CD1c-positive myeloid dendritic cell (primary cell): ENCODE results near the gene ADGRL3.

Experiments used
- DNase-seq: peaks from one replicate; pipeline ENCODE4 v3.0.0-alpha.2; 2016; ENCODE audit errors: extremely low spot score

ADGRL3 gene

GRCh38 chr4:61277785-61278760 is 77.9 kb downstream of the ADGRL3 start:
- DNase-seq = no peak

- no peak for DNase-seq
Measured at GRCh38 chr4:61292322-61292721, 92.2 kb downstream of the ADGRL3 start.

GRCh38 chr4:61293707-61294400 is 93.7 kb downstream of the ADGRL3 start:
- no peak for DNase-seq

- DNase-seq = no peak
Measured at GRCh38 chr4:61294936-61295335, 94.8 kb downstream of the ADGRL3 start.

GRCh38 chr4:61296144-61296543 is 96.0 kb downstream of the ADGRL3 start:
- DNase-seq = no peak

- no peak for DNase-seq
Measured at GRCh38 chr4:61298178-61298740, 98.1 kb downstream of the ADGRL3 start.

GRCh38 chr4:61299316-61299715 is 99.2 kb downstream of the ADGRL3 start:
- no peak for DNase-seq

- no peak for DNase-seq
Measured at GRCh38 chr4:61300266-61300844, 100.2 kb downstream of the ADGRL3 start.

- DNase-seq = no peak
Measured at GRCh38 chr4:61301271-61301670, 101.1 kb downstream of the ADGRL3 start.

- DNase-seq = no peak
Measured at GRCh38 chr4:61308033-61308432, 107.9 kb downstream of the ADGRL3 start.

- no peak for DNase-seq
Measured at GRCh38 chr4:61309616-61310015, 109.5 kb downstream of the ADGRL3 start.

- no peak for DNase-seq
Measured at GRCh38 chr4:61312526-61312925, 112.4 kb downstream of the ADGRL3 start.

- DNase-seq = no peak
Measured at GRCh38 chr4:61318431-61318830, 118.3 kb downstream of the ADGRL3 start.

- no peak for DNase-seq
Measured at GRCh38 chr4:61319156-61319555, 119.0 kb downstream of the ADGRL3 start.

GRCh38 chr4:61320154-61320553 is 120.0 kb downstream of the ADGRL3 start:
- DNase-seq = no peak

- no peak for DNase-seq
Measured at GRCh38 chr4:61320631-61321030, 120.5 kb downstream of the ADGRL3 start.

- no peak for DNase-seq
Measured at GRCh38 chr4:61332693-61333092, 132.6 kb downstream of the ADGRL3 start.

GRCh38 chr4:61333490-61333889 is 133.4 kb downstream of the ADGRL3 start:
- DNase-seq = no peak

GRCh38 chr4:61335241-61335763 is 135.2 kb downstream of the ADGRL3 start:
- DNase-seq = no peak

GRCh38 chr4:61336488-61336887 is 136.4 kb downstream of the ADGRL3 start:
- DNase-seq = no peak

GRCh38 chr4:61336916-61337315 is 136.8 kb downstream of the ADGRL3 start:
- no peak for DNase-seq

GRCh38 chr4:61342061-61342460 is 141.9 kb downstream of the ADGRL3 start:
- DNase-seq = no peak
